Heart right ventricle (tissue), 16 donors: ENCODE results near the gene TAC3. TPM values are rescaled to one million over a fixed set of nuclear protein-coding genes. Genes with fewer than 3 reads are reported as not detected.
"Not testable (repeated sequence)": the region's sequence is repeated elsewhere in the genome, so short reads cannot be mapped to it uniquely, and the experiment has no call there.

ENCODE experiments used
- ATAC-seq, 8 donors: fragments of 200-7000 bp; cut with Tn5 transposase; one replicate each; pipeline ENCODE4 v1.9.1; 2020; ENCODE audit warnings: mild to moderate bottlenecking in 8 of 8, moderate library complexity in 8 of 8, moderate number of reproducible peaks in 1 of 8
- DNase-seq, 2 donors: peaks; one replicate each; pipeline ENCODE4 v3.0.0-alpha.2; 2020
- H3K27ac ChIP-seq, 10 donors: fragments of 200-600 bp; sonication (generic) in 2 of 10; one replicate each; pipeline versions ENCODE4 v1.5.0 to v1.8.0; 2020 to 2022; ENCODE audit warnings: mild to moderate bottlenecking in 3 of 10
- H3K27me3 ChIP-seq, 7 donors: fragments of 200-600 bp; one replicate each; pipeline ENCODE4 v1.8.0; 2021 to 2022; ENCODE audit warnings: mild to moderate bottlenecking in 2 of 7
- H3K36me3 ChIP-seq, 9 donors: fragments of 200-600 bp; sonication (generic) in 1 of 9; one replicate each; pipeline versions ENCODE4 v1.5.0 to v1.8.0; 2020 to 2022; ENCODE audit warnings: mild to moderate bottlenecking in 2 of 9
- H3K4me1 ChIP-seq, 9 donors: fragments of 200-600 bp; sonication (generic) in 1 of 9; one replicate each; pipeline versions ENCODE4 v1.5.0 to v1.8.0; 2020 to 2022; ENCODE audit warnings: mild to moderate bottlenecking in 4 of 9
- H3K4me3 ChIP-seq, 10 donors: fragments of 200-600 bp; sonication (generic) in 2 of 10; one replicate each; pipeline versions ENCODE4 v1.5.0 to v1.8.0; 2020 to 2022; ENCODE audit warnings: mild to moderate bottlenecking in 7 of 10, moderate library complexity in 2 of 10
- H3K9me3 ChIP-seq, 11 donors: fragments of 200-600 bp in 10 of 11; sonication (generic) in 2 of 11; one replicate each; pipeline versions ENCODE4 v1.5.0 to v1.8.0; 2013 to 2022; ENCODE audit warnings: mild to moderate bottlenecking in 2 of 11, control low read depth in 1 of 11, moderate library complexity in 1 of 11
- CTCF ChIP-seq, 9 donors: fragments of 200-600 bp; sonication (generic) in 2 of 9; IDR thresholded peaks; one replicate each; pipeline versions ENCODE4 v1.5.0 to v1.8.0; 2021 to 2022; ENCODE audit warnings: antibody characterized with exemption in 9 of 9, mild to moderate bottlenecking in 5 of 9, moderate library complexity in 1 of 9
- WGBS, 2 donors: extraction: QIAGEN DNeasy Blood & Tissue Kit; methylation state at CpG; one replicate each; pipeline ENCODE4 v1.1.7; 2013; ENCODE audit warnings: inconsistent platforms in 1 of 2; 5-methylcytosine and 5-hydroxymethylcytosine counted together
- intact Hi-C, 10 donors: fragments of 100-400 bp; cut with DNase I; formaldehyde crosslinking; loops; one replicate each; pipeline versions ENCODE4 v1.11.1 to v1.14.2; 2022
- polyA plus RNA-seq, 2 donors: library from polyadenylated mRNA; stranded (reverse); fragments of 200-250 nt; gene quantifications; one replicate each; pipeline ENCODE4 v1.2.3, GENCODE V29; 2013
- total RNA-seq, 10 donors: library from RNA; stranded (reverse); fragmentation: NEBNext Ultra II Directional in 3 of 10; extraction: Animal tissue kit (Norgen Biotek cat#: 25700) in 3 of 10; gene quantifications; one replicate each; pipeline versions ENCODE4 v1.2.1 to v1.2.4, GENCODE V29; 2021 to 2023
- donor health status: Arrhythmogenic right ventricular cardiomyopathy.
- donor health status: ischemic (EF 13 %, LVEDD 7.1; RV severe dilation, severe dysfunction).
- donor health status: healthy with polysubstance abuse.
- donor health status: DM: no; HTN: yes; CAD: no.
- donor health status: DM: no; HTN: no; CAD: no.
- donor health status: ischemic (EF 25% LVEDD 6.9; RV normal size, moderate dysfunction).
- donor health status: ischemic (EF 25% LVEDD 5.7; RV mildly dilated, moderate dysfunction).
- donor health status: healthy.
- donor health status: DM: yes; HTN: yes; CAD: no.
- donor health status: Ischemic cardiomyopathy.
- donor health status: ischemic (EF 35%, LVEDD 5.7; RV mildly dilated, moderate dysfunction).
- donor health status: nonischemic (EF 11% LVEDD 7.7; RV severe dilation, severe dysfunction).
- donor health status: DM: yes; HTN: yes; CAD: no.
- donor health status: PGD.
- donor health status: ischemic (EF 29% LVEDD 5.4; RV normal size, mild dysfunction).
- donor health status: nonischemic (EF 23%, LVEDD 6.1; RV moderate dilation, normal function).

The TAC3 gene
- total and polyA plus RNA-seq, 12 donors, result not detected

- TF ChIP-seq CTCF (IDR thresholded peaks at IDR 0.05), result no peak
- Histone ChIP-seq H3K9me3 (no peaks in the 10 kb centered on the region), H3K27me3 (no peaks in the 10 kb centered on the region), H3K27ac (no peak overlapping the region), H3K4me1 (no peaks in the 10 kb centered on the region), H3K4me3 (no peak overlapping the region), H3K36me3 (peaks cover 0 to 55% (median 0%) of the 10 kb centered on the region in 9 donors)
- DNase-seq, result no peak
- intact Hi-C loops, result loop anchor here in 5 of 10 donors (5.0 to 10.0 kb wide), 3 partner anchors 45 to 300 kb away; partner anchors contain the start of gene HSD17B6 (in 1 of the 5)
- 92% methylated on average over 6 of the region's 6 CpGs for WGBS, 2 donors
- no peak for ATAC-seq
Measured at GRCh38 chr12:57057067-57057751, 40.9 kb upstream of the TAC3 start.

GRCh38 chr12:57055824-57056223, 39.5 kb upstream of the TAC3 start:
- WGBS, 2 donors, result 68 to 71% methylated on average over 3 of the region's 3 CpGs
- Histone ChIP-seq H3K4me1 (no peaks in the 10 kb centered on the region), H3K36me3 (peaks cover 0 to 49% (median 0%) of the 10 kb centered on the region in 9 donors), H3K4me3 (no peak overlapping the region), H3K9me3 (no peaks in the 10 kb centered on the region), H3K27ac (no peak overlapping the region), H3K27me3 (no peaks in the 10 kb centered on the region)
- ATAC-seq (no peak), DNase-seq (no peak)
- intact Hi-C loops, result loop anchor here in 5 of 10 donors (5.0 to 10.0 kb wide), 3 partner anchors 44 to 299 kb away; partner anchors contain the start of gene HSD17B6 (in 1 of the 5)
- no peak for TF ChIP-seq CTCF (IDR thresholded peaks at IDR 0.05)

- H3K4me1 ChIP-seq, H3K4me3 ChIP-seq, ATAC-seq, DNase-seq, H3K27me3 ChIP-seq, H3K27ac ChIP-seq, H3K9me3 ChIP-seq: not testable (repeated sequence)
- WGBS, 2 donors, result 94 to 96% methylated on average over 4 of the region's 4 CpGs
- intact Hi-C loops, result loop anchor here in 1 of 10 donors (10.0 kb wide), 1 partner anchor 289 kb away; the partner anchor contains the start of gene HSD17B6
- peaks cover 0 to 30% (median 0%) of the 10 kb centered on the region in 9 donors for H3K36me3 ChIP-seq
Measured at GRCh38 chr12:57053901-57054300, 37.6 kb upstream of the TAC3 start.

- not testable (repeated sequence) for H3K27ac ChIP-seq, H3K4me3 ChIP-seq, H3K4me1 ChIP-seq, H3K9me3 ChIP-seq, DNase-seq, ATAC-seq, H3K27me3 ChIP-seq
- H3K36me3 ChIP-seq, result peaks cover 0 to 23% (median 0%) of the 10 kb centered on the region in 9 donors
- 96 to 99% methylated on average over 4 of the region's 4 CpGs for WGBS, 2 donors
- intact Hi-C loops, result loop anchor here in 1 of 10 donors (10.0 kb wide), 1 partner anchor 288 kb away; the partner anchor contains the start of gene HSD17B6
Measured at GRCh38 chr12:57053146-57053545, 36.8 kb upstream of the TAC3 start.

GRCh38 chr12:57051011-57051410, 34.7 kb upstream of the TAC3 start:
- ATAC-seq (no peak), DNase-seq (no peak)
- no peaks in the 10 kb centered on the region for H3K9me3 ChIP-seq
- H3K27ac ChIP-seq, result no peak overlapping the region
- TF ChIP-seq CTCF (IDR thresholded peaks at IDR 0.05), result no peak
- intact Hi-C loops, result loop anchor here in 1 of 10 donors (10.0 kb wide), 1 partner anchor 286 kb away; the partner anchor contains the start of gene HSD17B6
- peaks cover 0 to 2% (median 0%) of the 10 kb centered on the region in 9 donors for H3K36me3 ChIP-seq
- peaks cover 0 to 6% (median 4%) of the 10 kb centered on the region in 7 donors for H3K27me3 ChIP-seq
- H3K4me3 ChIP-seq, result no peak overlapping the region
- H3K4me1 ChIP-seq, result peaks cover 0 to 27% (median 0%) of the 10 kb centered on the region in 9 donors
- WGBS, 2 donors, result 92 to 94% methylated on average over 1 of the region's 1 CpG
